ENCODE data around the gene SLC16A12.
"Not testable (repeated sequence)": the region's sequence is repeated elsewhere in the genome, so short reads cannot be mapped to it uniquely, and the experiment has no call there.

Gene SLC16A12

DNA sequence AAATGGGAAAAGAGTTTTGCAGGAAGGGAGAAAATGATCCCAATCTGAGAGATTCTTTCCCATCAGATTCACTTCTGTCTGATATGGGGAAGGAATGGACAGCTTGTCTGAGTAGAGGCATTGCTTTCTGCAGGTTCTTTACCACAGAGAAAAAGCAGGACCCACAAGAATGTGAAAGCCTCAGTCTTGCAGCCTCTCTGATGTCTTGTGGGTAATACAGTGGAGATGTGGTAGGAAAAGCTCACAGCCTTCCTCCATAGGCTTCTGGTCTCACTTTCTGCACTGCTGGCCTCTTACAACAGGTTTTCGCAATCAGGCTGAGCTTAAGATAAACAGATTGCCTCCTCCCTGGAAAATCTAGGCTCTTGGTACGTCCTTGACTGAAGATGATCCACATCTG, 142.4 kb downstream of the SLC16A12 start:
- DNase-seq (ENCODE audit: low spot score) (peak; percentile 44), FAIRE-seq (peak; percentile 25)

DNA sequence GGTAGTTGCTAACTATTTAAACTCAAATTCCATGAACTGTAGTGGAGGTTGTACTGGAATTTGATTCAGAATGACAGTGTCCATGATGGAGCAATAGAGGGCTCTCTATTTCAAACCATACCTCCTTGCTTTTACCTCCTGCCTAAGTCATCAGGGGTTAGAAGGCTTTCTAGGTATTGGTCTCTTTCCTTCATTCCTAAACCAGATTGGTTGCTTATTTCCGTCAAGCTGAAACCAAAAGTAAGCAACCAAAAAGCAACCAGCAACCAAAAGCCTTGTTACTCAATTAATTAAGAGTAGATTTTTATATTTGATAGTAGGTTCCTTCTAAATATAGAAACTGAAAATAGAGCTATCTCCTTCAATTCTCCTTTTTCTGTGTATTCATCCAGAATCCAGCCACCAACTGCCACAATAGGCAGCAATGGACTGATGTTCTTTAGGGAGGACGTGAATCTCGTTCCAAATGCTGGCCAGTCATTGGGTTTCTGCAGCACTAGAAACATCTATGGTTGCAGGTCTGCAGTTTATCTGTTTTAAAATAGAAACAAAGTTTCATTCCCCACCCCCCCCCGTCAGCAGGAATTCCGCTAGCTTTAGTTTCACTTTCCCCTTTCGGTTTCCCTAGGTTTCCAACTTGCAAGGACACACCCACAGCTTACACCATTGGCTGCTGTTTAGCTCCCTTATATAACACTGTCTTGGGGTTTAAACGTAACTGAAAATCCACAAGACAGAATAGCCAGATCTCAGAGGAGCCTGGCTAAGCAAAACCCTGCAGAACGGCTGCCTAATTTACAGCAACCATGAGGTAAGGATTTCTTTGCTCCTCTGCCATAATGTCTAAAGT, 143.3 kb downstream of the SLC16A12 start, which contains the start of gene IFIT1:
TSS of gene IFIT1 (plus strand) at position 717 of the 850 bp plus-strand sequence. CDS start at position 807, 90 bp downstream.
- peak; percentile 81 for DNase-seq (ENCODE audit: low spot score)
- peak; percentile 88 for FAIRE-seq

GRCh38 chr10:89391226-89391576, 144.2 kb downstream of the SLC16A12 start:
- not testable (repeated sequence) for FAIRE-seq; DNase-seq (ENCODE audit: low spot score)

GRCh38 chr10:89390476-89391225, 144.7 kb downstream of the SLC16A12 start:
- no peak for FAIRE-seq
- no peak for DNase-seq (ENCODE audit: low spot score)

DNA sequence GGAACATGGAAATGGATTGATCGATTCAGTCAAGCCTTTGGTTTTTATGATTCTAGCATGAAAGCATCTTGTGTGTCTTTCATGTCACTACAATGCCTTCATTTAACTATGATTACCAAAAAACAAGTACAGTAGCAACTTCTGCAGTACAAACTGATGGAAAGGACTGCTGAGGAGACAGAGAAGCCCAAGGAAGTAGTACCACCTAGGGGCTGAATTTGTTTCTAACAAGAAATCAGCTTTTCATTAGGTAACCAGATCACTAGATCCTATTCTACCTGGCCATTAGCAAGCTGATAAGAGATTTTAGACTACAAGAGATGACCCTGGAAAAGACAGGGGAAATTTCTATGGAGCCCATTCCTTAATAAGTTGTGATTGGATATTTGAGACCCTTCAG, 146.1 kb downstream of the SLC16A12 start:
- FAIRE-seq: peak; percentile 48
- DNase-seq (ENCODE audit: low spot score): peak; percentile 57

- FAIRE-seq: no peak
Measured at GRCh38 chr10:89388806-89389205, 146.6 kb downstream of the SLC16A12 start.

GRCh38 chr10:89384474-89385340, 150.7 kb downstream of the SLC16A12 start:
- DNase-seq (ENCODE audit: low spot score) (no peak), FAIRE-seq (no peak)

More at GRCh38 chr10:89388806-89389205, 146.6 kb downstream of the SLC16A12 start:
- no peak for DNase-seq (ENCODE audit: low spot score)

DNA sequence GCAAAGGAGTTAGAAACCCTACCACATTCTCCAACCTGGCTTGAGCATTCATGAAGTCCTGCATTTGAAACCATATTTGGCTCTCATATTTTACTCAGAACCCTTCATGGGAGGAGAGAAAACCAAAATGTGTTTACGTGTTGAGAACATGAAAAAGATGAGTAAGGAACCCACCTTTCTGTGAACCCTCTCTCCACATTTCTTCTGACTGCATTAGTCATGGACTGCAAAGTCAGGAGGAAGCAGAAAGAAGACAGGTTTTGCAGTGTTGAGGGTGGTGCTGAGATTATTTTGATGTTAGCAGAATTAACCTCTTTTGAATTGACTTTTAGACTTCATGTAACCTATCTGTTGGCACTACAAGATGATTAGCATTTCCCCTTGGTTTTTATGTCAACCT, 152.6 kb downstream of the SLC16A12 start:
- FAIRE-seq (no peak), DNase-seq (ENCODE audit: low spot score) (no peak)
